HCT116 (cell line): ENCODE results near the gene STX16.

Experiments used
- CBX3 ChIP-seq: IDR thresholded peaks from 2 replicates; pipeline ENCODE4 v1.6.1; 2012; ENCODE audit warnings: low read depth
- EGR1 ChIP-seq: IDR thresholded peaks from 2 replicates; pipeline ENCODE4 v1.6.1; 2012; ENCODE audit warnings: low read depth
- EZH2 ChIP-seq: fragments of 200-600 bp; sonication (generic); IDR thresholded peaks from 2 replicates; pipeline ENCODE4 v1.6.1; 2017; ENCODE audit warnings: antibody characterized with exemption, mixed run types
- JUND ChIP-seq: IDR thresholded peaks from 2 replicates; pipeline ENCODE4 v1.6.1; 2012
- POLR2A ChIP-seq: IDR thresholded peaks from 2 replicates; pipeline ENCODE4 v1.7.0; 2011; ENCODE audit warnings: borderline replicate concordance; ENCODE audit not compliant: insufficient read depth, insufficient read length; ENCODE audit errors: extremely low read depth
- RAD21 ChIP-seq: IDR thresholded peaks from 2 replicates; pipeline ENCODE4 v1.6.1; 2012; ENCODE audit warnings: low read depth, mild to moderate bottlenecking
- SIN3A ChIP-seq: IDR thresholded peaks from 2 replicates; pipeline ENCODE4 v1.6.1; 2012; ENCODE audit warnings: low read depth
- SP1 ChIP-seq: IDR thresholded peaks from 2 replicates; pipeline ENCODE4 v1.6.1; 2012; ENCODE audit warnings: low read depth
- SRF ChIP-seq: IDR thresholded peaks from 2 replicates; pipeline ENCODE4 v1.6.1; 2012; ENCODE audit warnings: low read depth
- YY1 ChIP-seq: IDR thresholded peaks from 2 replicates; pipeline ENCODE4 v1.6.1; 2011; ENCODE audit warnings: low read length, low read depth, moderate library complexity, mild to moderate bottlenecking; ENCODE audit not compliant: insufficient replicate concordance; ENCODE audit errors: extremely low read depth
- TF ChIP-seq, protein P1 (sequence below), 3 experiments: fragments of 200-600 bp in 1 of 3; sonication (generic) in 1 of 3; IDR thresholded peaks in 2 of 3; conservative IDR thresholded peaks in 1 of 3; 2 replicates each; pipeline ENCODE4 v1.5.1; 2012 to 2017; ENCODE audit warnings: low read depth in 2 of 3, low read length in 2 of 3, antibody characterized with exemption in 1 of 3, borderline replicate concordance in 1 of 3, control low read depth in 1 of 3, mild to moderate bottlenecking in 1 of 3, mixed read lengths in 1 of 3, mixed run types in 1 of 3, moderate library complexity in 1 of 3; ENCODE audit not compliant: insufficient read depth in 1 of 3

DNA sequence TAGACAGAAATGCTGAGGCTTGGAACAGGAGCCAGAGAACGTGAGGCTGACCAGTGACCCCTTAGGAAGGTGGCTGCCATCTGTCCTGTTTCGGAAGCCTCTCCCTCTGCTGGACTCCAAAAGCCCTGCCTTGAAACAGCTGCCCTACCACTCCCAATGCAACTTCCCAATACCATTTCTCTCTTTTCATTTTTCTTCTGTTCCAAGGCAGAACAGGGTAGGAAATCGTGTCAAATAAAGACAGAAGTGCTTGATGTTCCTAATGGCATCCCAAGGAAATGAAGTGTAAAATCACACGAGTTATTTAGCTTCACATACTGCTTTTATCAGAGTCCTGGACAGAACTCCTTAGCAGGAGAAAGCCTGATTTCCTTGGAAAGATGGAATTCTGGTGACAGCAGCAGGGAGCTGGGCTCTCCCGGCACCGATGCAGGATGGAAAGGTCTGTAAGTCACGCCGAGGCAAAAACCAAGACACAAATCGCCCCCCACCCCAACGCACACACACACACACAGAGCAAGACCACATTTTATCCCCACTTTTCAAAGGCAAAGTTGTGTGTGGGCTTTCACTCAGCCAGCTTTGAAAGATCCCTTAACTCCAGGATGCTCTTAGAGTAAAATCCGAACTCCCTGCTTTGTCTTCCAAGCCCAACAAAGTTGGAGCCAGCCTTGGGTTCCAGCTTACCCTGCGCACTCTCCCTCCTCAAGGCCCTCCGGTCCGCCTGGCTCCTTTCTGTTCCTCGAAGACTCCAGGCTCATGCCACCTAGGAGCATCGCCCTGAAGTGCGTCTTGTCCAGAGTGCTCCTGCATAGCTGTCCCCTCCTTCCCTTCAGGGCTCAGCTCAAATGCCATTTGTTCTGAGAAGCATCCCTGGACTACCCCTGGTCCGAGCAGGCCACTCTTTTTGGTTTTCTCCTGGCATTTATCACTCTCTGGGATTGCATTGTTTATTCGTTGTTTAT lies 11.6 kb upstream of the STX16 start:
- TF ChIP-seq, protein P1, sequence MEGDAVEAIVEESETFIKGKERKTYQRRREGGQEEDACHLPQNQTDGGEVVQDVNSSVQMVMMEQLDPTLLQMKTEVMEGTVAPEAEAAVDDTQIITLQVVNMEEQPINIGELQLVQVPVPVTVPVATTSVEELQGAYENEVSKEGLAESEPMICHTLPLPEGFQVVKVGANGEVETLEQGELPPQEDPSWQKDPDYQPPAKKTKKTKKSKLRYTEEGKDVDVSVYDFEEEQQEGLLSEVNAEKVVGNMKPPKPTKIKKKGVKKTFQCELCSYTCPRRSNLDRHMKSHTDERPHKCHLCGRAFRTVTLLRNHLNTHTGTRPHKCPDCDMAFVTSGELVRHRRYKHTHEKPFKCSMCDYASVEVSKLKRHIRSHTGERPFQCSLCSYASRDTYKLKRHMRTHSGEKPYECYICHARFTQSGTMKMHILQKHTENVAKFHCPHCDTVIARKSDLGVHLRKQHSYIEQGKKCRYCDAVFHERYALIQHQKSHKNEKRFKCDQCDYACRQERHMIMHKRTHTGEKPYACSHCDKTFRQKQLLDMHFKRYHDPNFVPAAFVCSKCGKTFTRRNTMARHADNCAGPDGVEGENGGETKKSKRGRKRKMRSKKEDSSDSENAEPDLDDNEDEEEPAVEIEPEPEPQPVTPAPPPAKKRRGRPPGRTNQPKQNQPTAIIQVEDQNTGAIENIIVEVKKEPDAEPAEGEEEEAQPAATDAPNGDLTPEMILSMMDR (IDR thresholded peaks at IDR 0.05 in 2 of 3, conservative IDR thresholded peaks at IDR 0.05 in 1 of 3; ENCODE audit: borderline replicate concordance in 1 of 3, insufficient read depth in 1 of 3, low read depth in 2 of 3, low read length in 2 of 3) = no peak
- no peak for TF ChIP-seq CBX3
- TF ChIP-seq RAD21 = no peak
- no peak for TF ChIP-seq POLR2A
- TF ChIP-seq EZH2 = no peak
- no peak for TF ChIP-seq SIN3A
- TF ChIP-seq EGR1 = no peak
- no peak for TF ChIP-seq SRF
- no peak for TF ChIP-seq SP1
- no peak for TF ChIP-seq JUND
- no peak for TF ChIP-seq YY1
